Liver (tissue), 9 donors: Measurements from ENCODE around the gene KAZALD1. TPM values are rescaled to one million over a fixed set of nuclear protein-coding genes. Genes with fewer than 3 reads are reported as not detected.

Source experiments
- DNase-seq: peaks from one replicate; pipeline ENCODE4 v3.0.0-alpha.2; 2017; ENCODE audit warnings: low spot score
- H3K27ac ChIP-seq, 2 donors: one replicate each; pipeline ENCODE4 v1.7.0; 2013; ENCODE audit warnings: inconsistent platforms in 2 of 2, low read length in 2 of 2, control low read depth in 1 of 2, low read depth in 1 of 2, mild to moderate bottlenecking in 1 of 2
- H3K27me3 ChIP-seq, 4 donors: one replicate each; pipeline versions ENCODE4 v1.6.1 to v1.7.0; 2013; ENCODE audit warnings: low read length in 3 of 4, inconsistent platforms in 1 of 4, mild to moderate bottlenecking in 1 of 4, moderate library complexity in 1 of 4; ENCODE audit not compliant: control insufficient read depth in 4 of 4, insufficient read depth in 4 of 4
- H3K36me3 ChIP-seq, 4 donors: one replicate each; pipeline versions ENCODE4 v1.6.1 to v1.7.0; 2013; ENCODE audit warnings: low read length in 3 of 4, mild to moderate bottlenecking in 3 of 4, low read depth in 1 of 4, moderate library complexity in 1 of 4; ENCODE audit not compliant: control insufficient read depth in 4 of 4, insufficient read depth in 3 of 4
- H3K4me1 ChIP-seq, 4 donors: one replicate each; pipeline versions ENCODE4 v1.6.1 to v1.7.0; 2013; ENCODE audit warnings: low read length in 3 of 4, mild to moderate bottlenecking in 3 of 4, moderate library complexity in 1 of 4; ENCODE audit not compliant: control insufficient read depth in 4 of 4, insufficient read depth in 4 of 4
- H3K4me3 ChIP-seq, 3 donors: one replicate each; pipeline versions ENCODE4 v1.6.1 to v1.7.0; 2013; ENCODE audit warnings: low read length in 3 of 3, control low read depth in 1 of 3, low read depth in 1 of 3, mild to moderate bottlenecking in 1 of 3
- H3K9ac ChIP-seq, 2 donors: one replicate each; pipeline ENCODE4 v1.7.0; 2013; ENCODE audit warnings: low read length in 2 of 2, mild to moderate bottlenecking in 2 of 2, moderate library complexity in 2 of 2, control low read depth in 1 of 2, low read depth in 1 of 2
- H3K9me3 ChIP-seq, 4 donors: one replicate each; pipeline versions ENCODE4 v1.6.1 to v1.7.0; 2013; ENCODE audit warnings: low read length in 3 of 4; ENCODE audit not compliant: control insufficient read depth in 4 of 4
- ATF3 ChIP-seq: IDR thresholded peaks from 2 replicates; pipeline ENCODE4 v1.6.1; 2016; ENCODE audit warnings: antibody characterized with exemption
- CTCF ChIP-seq: fragments of 150-350 bp; IDR thresholded peaks from 2 replicates; pipeline ENCODE4 v1.5.1; 2017; ENCODE audit warnings: improper control_type of control experiment, low read depth, low read length; ENCODE audit not compliant: missing input control
- EGR1 ChIP-seq, 2 donors: IDR thresholded peaks; 2 replicates each; pipeline ENCODE4 v1.6.1; 2016 to 2018; ENCODE audit warnings: antibody characterized with exemption in 2 of 2, low read depth in 2 of 2
- FOXA2 ChIP-seq: IDR thresholded peaks from 2 replicates; pipeline ENCODE4 v1.6.1; 2016; ENCODE audit warnings: antibody characterized with exemption
- GABPA ChIP-seq, 2 donors: IDR thresholded peaks in 1 of 2; conservative IDR thresholded peaks in 1 of 2; 2 replicates each; pipeline ENCODE4 v1.6.1; 2016; ENCODE audit warnings: antibody characterized with exemption in 2 of 2, mild to moderate bottlenecking in 1 of 2, moderate library complexity in 1 of 2
- HNF4A ChIP-seq, 2 donors: conservative IDR thresholded peaks; 2 replicates each; pipeline ENCODE4 v1.6.1; 2016; ENCODE audit warnings: antibody characterized with exemption in 2 of 2, mild to moderate bottlenecking in 2 of 2
- HNF4G ChIP-seq: IDR thresholded peaks from 2 replicates; pipeline ENCODE4 v1.6.1; 2016; ENCODE audit warnings: antibody characterized with exemption
- JUND ChIP-seq, 2 donors: IDR thresholded peaks; 2 replicates each; pipeline ENCODE4 v1.6.1; 2016; ENCODE audit warnings: antibody characterized with exemption in 2 of 2
- MAX ChIP-seq: IDR thresholded peaks from 2 replicates; pipeline ENCODE4 v1.6.1; 2016; ENCODE audit warnings: antibody characterized with exemption
- NR2F2 ChIP-seq: IDR thresholded peaks from 2 replicates; pipeline ENCODE4 v1.6.1; 2016; ENCODE audit warnings: antibody characterized with exemption
- RAD21 ChIP-seq, 2 donors: IDR thresholded peaks; 2 replicates each; pipeline ENCODE4 v1.6.1; 2016; ENCODE audit warnings: antibody characterized with exemption in 2 of 2, mild to moderate bottlenecking in 2 of 2
- REST ChIP-seq: IDR thresholded peaks from 2 replicates; pipeline ENCODE4 v1.6.1; 2016; ENCODE audit warnings: antibody characterized with exemption, mild to moderate bottlenecking
- RXRA ChIP-seq, 2 donors: IDR thresholded peaks; 2 replicates each; pipeline ENCODE4 v1.6.1; 2017 to 2018; ENCODE audit warnings: antibody characterized with exemption in 2 of 2, mild to moderate bottlenecking in 1 of 2
- SP1 ChIP-seq: IDR thresholded peaks from 2 replicates; pipeline ENCODE4 v1.6.1; 2018; ENCODE audit warnings: antibody characterized with exemption, mild to moderate bottlenecking
- TAF1 ChIP-seq: conservative IDR thresholded peaks from 2 replicates; pipeline ENCODE4 v1.6.1; 2016; ENCODE audit warnings: antibody characterized with exemption, mild to moderate bottlenecking
- YY1 ChIP-seq: IDR thresholded peaks from 2 replicates; pipeline ENCODE4 v1.6.1; 2016; ENCODE audit warnings: antibody characterized with exemption, mild to moderate bottlenecking
- ZBTB33 ChIP-seq: IDR thresholded peaks from 2 replicates; pipeline ENCODE4 v1.6.1; 2016; ENCODE audit warnings: antibody characterized with exemption
- WGBS: extraction: QIAGEN DNeasy Blood & Tissue Kit; methylation state at CpG from one replicate; pipeline ENCODE4 v1.1.7; 2013; 5-methylcytosine and 5-hydroxymethylcytosine counted together
- polyA plus RNA-seq, 2 donors: library from polyadenylated mRNA; stranded (reverse) in 1 of 2; unstranded in 1 of 2; fragments of 200-250 nt in 1 of 2; fragments of >200 nt in 1 of 2; fragmentation: Nextera tagmentation in 1 of 2; extraction: Ambion mirVana in 1 of 2; gene quantifications; one replicate each; pipeline versions ENCODE4 v1.2.1 to v1.2.3, GENCODE V29; 2013 to 2015
- total RNA-seq, 2 donors: library from RNA; depleted of rRNA; stranded (reverse); fragments of >200 nt; gene quantifications; one replicate each; pipeline ENCODE4 v1.2.3, GENCODE V29; 2014
- donor health status: healthy.
- donor health status: healthy.
- donor health status: healthy.
- donor health status: healthy.
- donor health status: healthy.

The KAZALD1 gene
- total and polyA plus RNA-seq, 4 donors, result 0.21 to 1.2 (median 0.71) TPM

- no peak for DNase-seq
- TF ChIP-seq REST (no peak), SP1 (no peak), TAF1 (no peak), RXRA (IDR thresholded peaks at IDR 0.05) (no peak), HNF4A (conservative IDR thresholded peaks at IDR 0.05) (no peak), HNF4G (no peak), RAD21 (IDR thresholded peaks at IDR 0.05) (no peak), MAX (no peak), JUND (IDR thresholded peaks at IDR 0.05) (no peak), ATF3 (no peak), YY1 (no peak), CTCF (no peak)
- Histone ChIP-seq H3K27me3 (peaks cover 0 to 8% (median 2%) of the 10 kb centered on the region in 4 donors), H3K36me3 (no peaks in the 10 kb centered on the region), H3K9ac (no peak overlapping the region), H3K27ac (no peak overlapping the region), H3K4me3 (no peak overlapping the region), H3K9me3 (no peaks in the 10 kb centered on the region), H3K4me1 (no peaks in the 10 kb centered on the region)
- 54% methylated on average over 14 of the region's 14 CpGs for WGBS
Observed at GRCh38 chr10:101087965-101088364, 26.2 kb downstream of the KAZALD1 start.

GRCh38 chr10:101089520-101090299, 27.9 kb downstream of the KAZALD1 start:
- Histone ChIP-seq H3K9me3 (no peaks in the 10 kb centered on the region), H3K4me1 (no peaks in the 10 kb centered on the region), H3K27me3 (peaks cover 0 to 8% (median 2%) of the 10 kb centered on the region in 4 donors), H3K36me3 (no peaks in the 10 kb centered on the region), H3K27ac (no peak overlapping the region), H3K9ac (no peak overlapping the region), H3K4me3 (no peak overlapping the region)
- DNase-seq, result no peak
- 80% methylated on average over 11 of the region's 11 CpGs for WGBS
- TF ChIP-seq REST (no peak), YY1 (no peak), JUND (IDR thresholded peaks at IDR 0.05) (no peak), HNF4G (no peak), SP1 (no peak), GABPA (IDR thresholded peaks at IDR 0.05 in 1 of 2, conservative IDR thresholded peaks at IDR 0.05 in 1 of 2) (no peak), TAF1 (no peak), MAX (no peak), RAD21 (IDR thresholded peaks at IDR 0.05) (no peak), NR2F2 (no peak), ZBTB33 (no peak), EGR1 (IDR thresholded peaks at IDR 0.05; ENCODE audit: low read depth in 2 of 2) (no peak), ATF3 (no peak), FOXA2 (no peak), RXRA (IDR thresholded peaks at IDR 0.05) (no peak)
